ENCODE results near the gene PARG.
A peak's percentile ranks its signal among the peaks of the same experiment; 100 is the strongest.
"Not testable (repeated sequence)": the region's sequence is repeated elsewhere in the genome, so short reads cannot be mapped to it uniquely, and the experiment has no call there.

Gene PARG

DNA sequence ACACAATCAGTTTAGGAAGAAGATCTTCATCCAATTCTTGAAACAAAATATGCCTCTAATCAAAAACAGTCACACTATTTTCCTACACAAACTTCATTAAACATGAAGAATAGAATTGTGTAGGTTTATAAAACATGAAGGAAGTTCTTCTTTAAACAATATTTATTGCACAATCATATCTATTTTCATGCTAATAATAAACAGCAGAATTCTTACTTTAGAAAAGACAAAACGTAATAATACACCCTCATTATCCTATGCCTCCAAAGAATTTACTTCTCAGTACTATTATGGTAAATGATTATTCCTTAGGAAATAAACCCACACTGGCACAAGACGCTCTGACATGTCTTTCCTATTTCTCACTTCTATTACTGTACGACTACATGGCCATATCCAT lies 41.4 kb downstream of the PARG start:
- DNase-seq: not testable (repeated sequence)

DNA sequence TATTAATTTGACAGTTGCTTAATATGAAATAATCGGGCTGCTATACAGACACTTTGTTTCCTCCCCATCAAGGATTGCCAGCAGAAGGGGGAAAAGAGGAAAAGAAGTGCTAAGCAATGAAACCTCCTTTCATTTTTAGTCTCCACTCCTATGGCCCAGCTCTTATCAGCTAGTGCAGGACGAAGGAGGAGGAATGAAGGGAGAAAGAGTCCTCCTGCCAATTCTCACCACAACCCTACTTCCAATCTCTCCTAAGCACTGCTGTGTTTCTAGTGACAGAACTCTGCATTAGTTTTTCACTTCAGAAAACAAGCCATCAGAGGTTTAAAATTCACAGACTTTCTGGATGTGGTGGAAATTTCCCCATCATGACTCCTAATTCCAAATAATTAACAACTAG lies 41.8 kb downstream of the PARG start:
- DNase-seq: not testable (repeated sequence)

DNA sequence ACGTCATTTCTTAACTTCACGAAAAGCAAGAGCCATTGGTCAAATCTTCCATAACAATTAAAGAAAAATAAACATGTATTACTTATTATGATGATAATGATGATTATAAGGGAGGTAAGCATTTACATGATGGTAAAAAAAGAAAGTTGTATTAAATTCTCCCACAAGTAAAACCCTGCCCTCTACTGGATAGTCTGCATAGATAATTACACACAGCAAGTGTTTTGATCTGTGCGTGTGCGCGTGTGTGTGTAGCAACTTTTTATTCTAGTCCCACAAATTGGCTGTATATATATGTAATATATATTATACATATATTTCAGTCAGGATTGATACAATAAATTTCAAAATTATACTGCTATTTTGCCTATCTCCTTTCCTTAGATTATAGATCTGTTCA lies 51.8 kb downstream of the PARG start:
- DNase-seq: peak in 1 of 2 experiments; percentile 1

DNA sequence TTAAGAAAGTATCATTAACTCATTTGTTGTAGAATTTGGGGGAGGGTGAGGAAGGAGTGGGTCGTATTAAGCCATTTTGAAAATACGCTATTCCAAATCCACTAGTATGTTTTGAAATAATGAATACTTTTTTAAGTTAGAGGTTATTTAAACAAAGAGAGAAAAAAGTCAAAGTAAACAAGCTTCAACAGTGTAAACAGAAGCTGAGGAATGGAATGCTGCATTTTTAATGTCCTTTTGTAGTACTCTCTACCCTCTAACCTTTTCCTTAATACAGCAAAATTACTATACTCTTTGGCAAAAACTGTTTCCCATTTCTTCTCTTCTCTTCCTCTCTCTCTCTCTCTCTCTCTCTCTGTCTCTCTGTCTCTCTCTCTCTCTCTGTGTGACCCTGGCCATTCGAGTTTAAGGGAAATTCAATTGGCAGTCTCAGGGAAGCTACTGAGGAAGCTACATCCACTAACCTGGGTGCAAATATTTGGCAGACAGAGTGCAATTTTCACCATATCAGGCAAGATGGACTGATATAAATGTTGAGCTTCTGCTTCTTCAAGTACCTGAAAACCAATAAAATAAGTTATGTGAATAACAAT lies 57.0 kb downstream of the PARG start:
- not testable (repeated sequence) for DNase-seq

DNA sequence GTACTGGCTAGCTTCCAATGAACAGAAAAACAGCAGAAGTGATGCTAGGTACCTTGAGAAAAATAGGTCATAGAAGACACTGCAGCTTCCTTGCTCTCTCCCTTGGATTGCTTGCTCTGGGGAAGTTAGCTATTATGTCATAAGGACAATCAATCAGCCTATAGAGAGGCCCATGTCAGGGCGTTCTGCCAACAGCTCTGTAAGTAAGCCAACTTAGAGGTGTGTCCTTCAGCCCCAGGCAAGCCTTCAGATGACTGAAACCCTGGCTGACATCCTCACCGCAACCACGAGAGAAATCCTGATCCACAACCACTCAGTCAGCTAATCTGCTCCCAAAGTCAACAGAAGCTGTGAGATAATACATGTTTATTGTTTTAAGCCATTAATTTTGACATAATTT lies 58.0 kb downstream of the PARG start:
- not testable (repeated sequence) for DNase-seq

DNA sequence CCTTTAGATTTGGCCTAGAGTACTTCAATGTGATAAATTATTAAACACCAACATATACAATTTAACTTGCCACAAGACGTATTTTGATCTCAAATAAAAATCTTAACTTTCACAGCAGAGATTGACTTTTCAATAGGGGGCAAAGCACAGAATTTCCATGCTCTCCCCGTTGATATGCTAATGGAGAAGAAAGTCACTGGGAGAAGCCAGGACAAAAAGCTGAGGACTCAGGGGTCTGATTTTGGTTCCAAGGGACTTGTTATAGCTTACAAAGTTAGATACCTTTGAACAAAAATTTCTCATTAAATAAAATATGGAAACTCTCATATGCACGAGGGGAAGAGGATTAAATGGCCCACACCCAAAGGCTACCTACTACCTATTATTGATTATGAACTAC lies 59.5 kb downstream of the PARG start:
- not testable (repeated sequence) for DNase-seq

DNA sequence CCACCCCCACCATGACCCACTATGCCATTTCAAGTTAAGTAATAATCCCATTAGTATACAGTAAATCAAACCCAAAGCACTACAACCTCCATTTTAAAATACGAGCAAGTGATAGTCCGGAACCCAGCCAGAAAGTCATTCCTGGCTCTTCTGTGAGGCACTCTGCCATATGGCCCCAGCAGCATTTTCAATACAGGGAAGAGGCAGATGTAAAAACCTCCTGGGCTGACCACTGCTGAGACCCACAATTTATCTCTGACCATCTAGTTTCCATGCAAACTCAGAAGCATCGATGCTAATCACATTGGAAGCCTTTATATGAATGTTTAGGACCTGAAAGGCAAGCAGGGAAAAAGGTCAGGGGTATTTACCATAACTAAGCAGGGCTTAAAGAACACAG lies 69.1 kb downstream of the PARG start:
- DNase-seq: not testable (repeated sequence)

DNA sequence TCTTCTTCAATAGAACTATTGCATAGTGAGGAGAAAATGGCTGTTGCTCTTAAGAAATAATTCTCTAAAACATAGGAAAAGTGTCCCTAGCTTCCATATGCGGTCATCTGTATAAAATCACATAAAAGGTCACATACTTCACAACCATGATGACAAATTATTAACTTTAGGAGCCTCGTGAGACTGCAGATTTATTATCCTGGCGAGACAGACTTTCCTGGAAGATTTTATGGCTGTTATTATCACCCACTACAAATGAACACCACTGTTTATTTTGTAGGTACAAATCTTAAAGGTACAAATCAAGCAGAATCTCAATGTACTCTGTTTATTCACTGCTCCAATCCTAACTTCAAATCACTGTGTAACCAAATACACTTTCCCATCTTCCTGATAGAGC lies 70.4 kb downstream of the PARG start:
- not testable (repeated sequence) for DNase-seq

DNA sequence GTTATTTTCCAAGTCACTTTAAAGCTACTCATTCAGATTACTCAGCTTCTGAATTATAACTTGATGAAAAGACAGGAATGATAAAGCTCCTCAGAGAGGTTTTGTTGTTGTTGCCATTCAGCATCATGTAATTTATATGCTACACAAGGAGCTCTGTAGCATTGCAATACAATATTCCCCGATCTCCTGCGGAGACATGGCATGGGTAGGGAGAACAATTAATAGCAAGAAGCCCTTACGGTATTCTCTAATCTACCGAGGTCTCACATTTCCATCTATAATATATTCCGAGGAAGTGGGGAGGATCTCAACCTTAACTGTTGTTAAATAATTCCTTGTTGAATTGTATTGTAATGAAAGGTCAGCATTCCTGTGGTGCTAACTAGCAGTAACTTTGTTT lies 81.9 kb downstream of the PARG start:
- DNase-seq: not testable (repeated sequence)

DNA sequence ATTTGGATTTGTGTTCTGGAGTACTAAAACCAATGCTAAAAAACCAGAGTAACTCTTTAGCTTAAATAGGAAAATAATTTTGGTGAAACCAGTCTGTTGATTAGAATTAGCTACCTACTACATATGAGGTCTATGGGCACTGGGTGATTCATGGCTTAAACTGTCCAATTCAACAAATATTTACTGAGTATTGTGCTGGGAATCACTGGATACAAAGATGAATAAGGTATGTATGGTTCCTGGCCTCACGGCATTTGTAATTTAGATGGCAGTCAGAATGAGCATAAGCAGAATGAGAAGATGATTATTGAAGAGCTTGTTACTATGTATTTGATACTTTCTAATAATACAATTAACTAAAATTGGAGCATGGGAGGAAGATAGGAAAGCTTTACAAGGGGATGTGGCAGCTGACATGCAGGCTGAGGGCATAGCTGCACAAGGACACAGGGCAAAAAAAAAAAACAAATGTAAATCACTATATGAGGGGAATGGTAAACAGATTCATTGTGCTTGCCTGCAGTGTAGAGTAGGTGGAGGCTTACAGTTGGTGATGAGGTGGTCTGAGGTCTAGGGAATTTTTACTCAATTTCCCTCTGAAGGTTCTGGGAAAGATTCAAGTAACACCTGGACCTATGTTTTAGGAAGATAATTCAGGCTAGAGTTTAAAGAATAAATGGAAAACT lies 83.0 kb downstream of the PARG start:
- not testable (repeated sequence) for DNase-seq

DNA sequence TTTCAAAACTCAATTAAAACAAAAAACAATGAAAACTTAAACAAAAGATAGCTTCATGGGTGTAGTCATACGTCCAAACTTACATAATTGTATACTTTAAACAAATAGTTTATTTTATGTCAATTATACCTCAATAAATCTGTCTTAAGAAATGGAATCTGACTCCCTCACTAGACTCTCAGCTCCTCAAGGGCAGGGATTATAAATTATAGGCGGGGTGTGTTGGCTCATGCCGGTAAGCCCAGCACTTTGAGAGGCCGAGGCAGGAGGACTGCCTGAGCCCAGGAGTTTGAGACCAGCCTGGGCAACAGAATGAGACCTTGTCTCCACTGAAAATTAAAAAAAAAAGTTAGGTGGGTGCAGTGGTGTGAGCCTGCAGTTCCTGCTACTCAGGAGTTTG lies 92.3 kb downstream of the PARG start:
- not testable (repeated sequence) for DNase-seq

DNA sequence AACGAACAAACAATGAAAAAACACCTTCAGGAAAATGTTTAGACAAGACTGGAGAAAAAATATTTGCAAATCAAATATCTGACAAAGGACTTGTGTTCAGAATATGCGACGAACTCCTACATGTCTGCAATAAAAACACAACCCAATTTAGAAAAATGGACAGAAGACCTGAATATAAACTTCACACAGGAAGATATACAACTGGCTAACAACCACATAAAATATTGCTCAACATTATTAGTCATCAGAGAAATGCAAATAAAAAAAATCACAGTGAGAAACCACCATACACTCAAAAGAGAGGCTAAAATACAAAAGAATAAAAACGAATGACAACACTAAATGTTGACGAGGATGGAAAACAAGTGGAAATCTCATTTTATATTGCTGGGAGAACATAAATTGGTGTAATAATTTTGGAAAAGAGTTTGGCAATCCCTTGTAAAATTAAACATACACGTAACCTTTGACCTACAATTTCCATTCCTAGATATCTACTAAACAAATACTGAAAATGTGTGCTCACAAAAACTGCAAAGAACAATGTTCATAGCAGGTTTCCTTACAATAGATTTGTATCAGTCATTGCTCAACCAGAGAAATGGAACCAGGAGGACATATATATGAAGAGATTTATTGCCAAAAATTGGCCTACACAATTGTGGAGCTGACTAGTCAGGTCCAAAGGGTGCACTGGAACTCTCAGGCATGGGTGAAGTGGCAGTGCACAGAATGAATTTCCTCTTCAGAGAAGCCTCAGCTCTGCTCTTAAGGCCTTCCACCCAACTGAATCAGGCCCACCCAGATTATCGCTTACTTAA lies 96.8 kb downstream of the PARG start:
- no peak for DNase-seq

DNA sequence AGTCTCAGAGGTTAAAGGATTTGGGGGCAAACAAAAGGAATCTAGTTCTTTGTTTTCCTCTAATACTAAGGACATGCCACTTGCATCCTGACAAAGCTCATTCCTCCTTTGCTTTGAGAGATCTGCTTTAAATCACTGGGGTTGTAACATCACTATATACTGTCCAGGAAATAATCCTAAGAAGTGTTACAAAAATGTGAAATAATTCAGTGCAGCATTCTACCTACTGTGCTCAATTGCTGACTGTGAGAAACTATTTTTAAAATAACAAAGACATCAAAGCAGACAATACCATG lies 99.5 kb downstream of the PARG start:
- not testable (repeated sequence) for DNase-seq

DNA sequence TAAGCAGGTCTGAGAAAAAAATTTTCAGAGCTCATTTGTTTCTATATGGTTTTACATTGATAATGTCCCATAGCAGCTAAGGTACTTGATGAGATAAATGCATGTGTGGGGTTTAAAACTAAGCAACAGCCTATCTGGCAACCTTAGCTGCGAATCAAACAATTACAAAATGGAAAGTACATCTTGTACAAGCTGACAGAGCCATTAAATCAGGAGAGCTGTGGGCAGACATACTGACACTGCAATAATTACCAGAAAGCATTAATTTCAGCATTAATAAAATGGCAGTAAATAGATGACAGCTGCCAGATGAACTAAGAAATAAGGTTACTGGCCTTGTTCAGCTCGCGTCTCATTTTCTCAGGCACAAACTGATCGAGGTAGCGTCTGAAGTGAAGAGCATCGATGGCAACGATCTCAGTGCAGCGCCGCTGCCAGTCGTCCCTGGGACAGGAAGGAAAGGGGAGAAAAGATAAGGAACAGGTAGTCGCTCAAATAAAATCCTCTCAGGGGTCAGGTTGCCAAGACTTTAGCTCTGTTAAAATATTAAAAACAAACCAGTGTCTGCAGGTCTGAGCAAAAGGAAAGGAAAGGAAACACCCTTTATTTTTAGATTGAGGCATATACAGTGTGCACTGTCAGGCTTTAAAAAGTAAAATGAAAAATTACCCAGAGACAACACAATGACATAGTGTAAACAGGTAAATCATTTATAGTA lies 100.1 kb downstream of the PARG start:
- no peak for DNase-seq

DNA sequence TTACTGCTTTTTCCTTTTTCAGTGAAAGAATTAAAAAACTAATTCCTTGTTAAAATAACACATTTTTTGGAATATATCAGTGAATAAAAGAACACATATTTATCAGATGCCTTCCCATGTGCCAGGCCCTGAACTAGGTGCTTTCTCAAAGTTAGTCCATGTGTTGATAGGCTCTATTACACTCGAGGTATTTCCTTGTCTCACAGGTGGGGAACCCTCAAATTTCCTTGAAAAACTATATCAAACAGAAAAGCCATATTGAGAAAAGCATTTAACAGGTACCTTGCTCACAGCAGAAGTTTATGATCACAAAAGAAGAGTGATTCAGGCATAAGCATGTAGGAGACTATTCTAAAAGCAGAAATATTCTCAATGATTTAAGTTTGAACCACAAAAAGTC lies 104.1 kb downstream of the PARG start:
- no peak for DNase-seq

DNA sequence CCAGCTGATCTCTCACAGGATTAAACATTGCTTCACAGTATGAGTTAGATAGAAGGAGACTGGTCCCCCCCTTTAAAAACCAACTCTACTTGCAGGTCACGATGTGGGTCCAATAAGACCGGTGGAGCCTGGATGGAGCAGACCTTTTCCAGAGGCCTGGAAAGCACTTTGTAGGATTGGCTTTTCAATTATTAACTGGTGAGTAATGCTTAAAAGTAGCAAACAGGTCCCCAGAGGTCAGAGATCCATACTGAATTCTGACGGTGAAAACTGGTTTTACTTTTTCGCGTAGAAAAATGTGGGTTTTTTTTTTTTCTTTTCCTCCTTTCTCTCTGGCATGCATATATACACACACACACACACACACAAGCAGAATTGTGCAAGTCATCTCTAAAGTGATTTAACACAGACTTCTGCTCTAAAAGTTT lies 104.8 kb downstream of the PARG start:
- no peak for DNase-seq

DNA sequence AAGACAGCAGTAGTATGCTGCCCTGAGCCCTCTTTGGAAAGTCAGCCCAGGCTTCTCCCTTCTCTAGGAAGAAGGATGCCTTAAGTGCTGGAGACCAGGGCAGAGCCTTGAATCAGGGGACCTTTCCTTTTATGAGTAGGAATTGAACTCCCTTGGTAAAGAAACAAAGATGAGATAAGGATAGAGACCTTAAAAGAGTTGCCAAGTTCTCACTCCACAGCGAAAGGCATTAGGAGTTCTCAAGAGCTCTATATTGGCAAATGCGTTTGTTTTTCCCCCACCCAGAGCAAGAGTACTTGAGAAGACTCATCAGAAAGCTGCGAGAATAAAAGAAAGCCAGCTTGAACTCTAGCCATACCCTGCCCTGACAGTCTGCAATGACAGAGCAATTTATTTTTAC lies 106.9 kb downstream of the PARG start:
- DNase-seq: no peak

DNA sequence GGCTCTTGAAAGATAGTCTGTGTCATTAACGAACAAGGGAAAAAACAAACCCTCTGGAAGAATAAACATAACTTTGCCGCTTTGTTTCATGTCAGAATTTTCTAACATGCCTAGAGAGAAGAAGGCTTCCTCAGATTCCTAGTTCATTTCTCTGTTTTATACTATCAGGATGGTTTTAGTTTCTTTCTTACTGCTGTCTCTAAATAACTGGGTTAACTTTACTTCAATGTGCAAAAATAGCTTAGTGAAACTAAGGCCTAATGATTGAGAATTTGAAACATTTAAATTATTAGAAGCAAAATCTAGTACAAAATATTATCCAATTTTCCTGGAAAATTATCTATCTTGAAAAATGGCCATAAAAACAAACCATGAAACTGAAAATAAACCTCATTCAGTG lies 107.6 kb downstream of the PARG start:
- no peak for DNase-seq

DNA sequence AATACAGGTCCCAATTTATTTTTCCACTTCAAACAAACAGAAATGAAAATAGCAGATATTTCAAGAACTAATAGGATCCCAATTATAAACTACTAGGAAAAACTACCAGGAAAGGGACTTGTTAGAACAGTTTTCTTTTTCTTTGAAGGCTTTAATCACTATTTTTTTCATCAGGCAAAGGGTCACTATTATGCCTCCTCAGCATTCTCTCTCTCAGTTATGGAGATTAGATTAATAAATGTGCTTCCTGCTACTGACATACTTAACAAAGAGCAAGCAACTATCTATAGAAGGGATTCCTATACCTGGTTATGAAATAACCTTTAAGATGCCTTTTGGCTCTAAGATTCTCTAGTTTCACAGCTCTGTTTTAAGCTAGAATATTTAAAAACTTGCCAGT lies 108.7 kb downstream of the PARG start:
- no peak for DNase-seq

DNA sequence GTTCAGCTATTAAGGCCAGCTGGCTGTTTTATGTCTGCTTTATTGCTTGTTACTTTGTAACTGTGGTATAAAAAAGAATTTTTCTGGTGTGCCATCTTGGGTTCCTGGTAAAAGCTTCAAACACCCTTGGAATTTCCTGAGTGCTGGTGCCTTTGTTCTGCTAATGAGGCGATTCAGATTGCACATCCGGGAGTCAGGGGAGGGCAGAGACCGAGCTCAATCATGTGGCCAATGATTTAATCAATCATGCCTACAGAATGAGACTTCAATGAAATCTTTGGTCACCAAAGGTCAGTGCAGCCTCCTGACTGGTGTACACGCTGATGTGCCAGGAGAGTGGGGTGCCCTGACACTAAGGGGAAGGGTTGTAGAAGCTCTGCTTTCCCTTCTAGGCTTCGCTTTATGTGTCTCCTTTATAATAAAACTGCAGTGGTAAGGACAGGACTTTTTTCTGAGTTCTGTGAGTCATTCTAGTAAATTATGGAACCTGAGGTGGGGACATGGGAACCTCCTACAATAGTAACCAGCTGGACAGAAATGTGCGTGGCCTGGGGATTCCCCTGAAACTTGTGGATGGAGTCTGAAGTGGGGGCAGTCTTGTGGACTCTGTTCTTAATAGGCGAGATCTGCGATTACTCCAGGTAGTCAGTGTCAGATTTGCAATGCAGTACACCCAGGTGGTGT lies 110.3 kb downstream of the PARG start:
- no peak for DNase-seq

DNA sequence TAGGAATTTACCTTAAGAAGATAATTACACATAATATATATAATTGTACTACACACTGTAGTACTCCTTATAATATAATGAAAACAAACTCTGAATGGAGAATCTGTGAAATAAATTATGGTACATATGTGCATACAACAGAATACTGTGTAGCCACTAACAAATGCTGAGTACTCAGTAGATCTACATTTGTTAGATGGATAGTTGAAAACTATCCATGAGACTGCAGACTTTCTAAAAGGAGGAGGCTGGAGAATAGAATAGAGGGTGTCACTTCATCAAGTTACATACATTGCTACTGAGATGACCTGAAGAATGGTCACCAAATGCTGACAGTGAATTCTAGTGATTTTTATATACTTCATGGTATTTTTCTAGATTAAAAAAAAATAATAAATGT lies 111.0 kb downstream of the PARG start:
- no peak for DNase-seq

DNA sequence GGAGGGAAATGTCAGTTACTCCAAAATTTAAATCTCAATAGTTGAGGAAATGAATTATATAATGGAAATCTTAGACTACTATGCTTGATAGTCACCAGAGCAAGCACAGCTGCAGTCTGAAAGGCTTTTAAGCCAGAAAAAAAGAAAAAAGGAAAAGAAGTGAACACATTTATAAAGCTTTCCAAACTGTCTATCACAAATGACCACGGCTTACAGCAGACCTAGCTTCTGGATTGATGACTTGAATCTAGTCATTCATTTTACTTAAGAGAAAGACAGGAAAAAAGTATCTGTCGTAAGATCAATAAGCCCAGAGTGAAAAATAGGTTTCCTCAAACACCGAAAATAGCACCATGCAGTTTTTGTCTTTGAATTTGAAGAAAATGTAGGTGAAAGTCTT lies 111.8 kb downstream of the PARG start:
- DNase-seq: no peak

DNA sequence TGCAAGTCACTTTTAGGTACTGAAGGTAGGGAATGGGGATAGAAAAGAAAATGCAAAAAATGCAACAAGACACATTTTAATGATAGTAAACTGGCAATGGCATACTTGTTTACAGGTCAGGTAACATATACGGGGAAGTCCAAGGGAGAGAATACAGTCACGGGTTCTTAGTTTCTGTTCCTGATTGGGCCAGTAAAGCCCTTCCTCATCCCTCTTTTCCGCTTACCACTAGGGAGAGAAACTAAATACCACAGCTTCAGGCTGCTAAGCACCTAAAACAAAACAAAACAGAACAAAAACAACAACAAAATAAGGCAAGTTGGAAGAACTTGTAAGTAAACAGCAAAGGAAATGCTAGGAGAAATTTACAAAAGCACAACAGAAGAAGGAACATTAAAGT lies 114.5 kb downstream of the PARG start:
- DNase-seq: no peak
